GM21528 (cell line): ENCODE results near the gene WIPI1.

Experiments used
- ATAC-seq: cut with Tn5 transposase; IDR thresholded peaks from one replicate; pipeline ENCODE4 v1.9.1; 2021; ENCODE audit warnings: mild to moderate bottlenecking, moderate library complexity; ENCODE audit not compliant: unreplicated experiment, low FRiP score

The WIPI1 gene

GRCh38 chr17:68461589-68461988 is 4.3 kb upstream of the WIPI1 start:
- no peak for ATAC-seq

DNA sequence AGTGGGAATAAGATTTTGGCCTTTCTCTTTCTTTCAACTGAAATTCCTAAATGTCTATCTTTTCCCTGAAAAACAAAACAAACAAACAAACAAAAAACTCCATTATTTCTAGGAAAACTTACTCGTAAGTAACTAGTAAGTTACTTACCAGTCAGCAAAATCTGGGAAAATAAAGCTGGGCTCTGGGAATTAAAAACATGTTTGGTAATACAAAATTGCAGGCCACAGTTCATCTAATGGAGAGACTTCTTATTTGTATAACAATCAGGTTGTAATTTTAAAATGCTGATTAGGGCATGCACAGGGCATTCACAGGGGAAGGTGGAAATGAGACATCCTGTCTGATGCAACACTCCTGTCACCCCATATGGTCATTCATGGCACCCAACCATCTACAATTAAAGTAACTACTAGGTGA is 3.8 kb upstream of the WIPI1 start:
- no peak for ATAC-seq

- no peak for ATAC-seq
These were observed 3.4 kb upstream of the WIPI1 start for GRCh38 chr17:68460715-68461114.

- no peak for ATAC-seq
These were observed 2.9 kb upstream of the WIPI1 start for GRCh38 chr17:68460146-68460545.

DNA sequence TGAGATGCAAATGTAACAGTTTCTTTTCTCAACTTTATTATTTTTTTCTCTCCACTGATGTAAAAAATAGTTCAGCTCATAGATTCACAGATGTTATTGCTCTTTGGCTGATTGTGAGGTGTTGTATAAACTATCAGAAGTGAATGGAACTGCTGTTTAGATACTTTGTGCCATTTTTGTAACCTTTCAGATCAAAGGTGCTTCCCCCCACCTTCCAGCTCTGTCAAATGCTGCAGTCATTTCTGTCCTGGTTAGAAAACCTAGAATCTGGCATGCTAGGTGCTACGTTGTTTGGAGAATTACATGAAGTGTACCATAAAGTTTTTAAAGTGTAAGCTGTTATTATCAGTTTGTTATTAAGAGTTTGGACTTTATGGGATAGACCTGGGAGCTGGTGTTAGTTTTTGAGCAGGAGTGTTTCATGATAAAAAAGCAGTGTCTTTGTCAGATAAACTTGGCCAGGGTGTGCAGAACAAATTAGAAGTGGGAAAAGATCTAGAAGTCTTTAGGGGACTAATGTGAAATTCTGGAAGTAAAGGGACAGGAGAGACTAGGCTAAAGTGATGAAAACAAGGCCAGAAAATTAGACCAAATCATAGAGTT is 1.8 kb upstream of the WIPI1 start:
- ATAC-seq = no peak

GRCh38 chr17:68458260-68459036 is 1.2 kb upstream of the WIPI1 start:
- peak; percentile 3 for ATAC-seq

- ATAC-seq = peak; percentile 78
These were observed 403 bp upstream of the WIPI1 start for GRCh38 chr17:68457539-68458259.

GRCh38 chr17:68456339-68457167 is 743 bp downstream of the WIPI1 start:
- no peak for ATAC-seq

DNA sequence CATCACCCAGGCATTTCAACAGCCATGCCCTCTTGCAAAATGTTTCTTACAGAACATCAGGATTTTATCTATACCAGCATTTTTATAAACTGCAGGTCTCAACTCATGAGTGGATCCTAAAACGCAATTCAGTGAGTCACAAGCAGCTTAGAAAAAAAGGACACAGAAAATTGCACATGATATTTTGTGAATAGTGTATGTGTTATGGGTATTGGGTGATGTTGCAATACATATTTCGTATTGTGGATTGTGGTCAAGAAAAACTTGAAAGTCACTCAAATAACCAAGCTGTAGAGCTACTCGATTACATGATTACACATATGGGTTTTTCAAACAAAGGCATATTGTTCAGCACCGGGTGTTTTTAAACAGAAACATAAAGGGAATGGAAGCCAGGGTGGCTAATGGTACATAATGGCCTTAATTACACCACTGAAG is 1.4 kb downstream of the WIPI1 start:
- ATAC-seq = no peak

DNA sequence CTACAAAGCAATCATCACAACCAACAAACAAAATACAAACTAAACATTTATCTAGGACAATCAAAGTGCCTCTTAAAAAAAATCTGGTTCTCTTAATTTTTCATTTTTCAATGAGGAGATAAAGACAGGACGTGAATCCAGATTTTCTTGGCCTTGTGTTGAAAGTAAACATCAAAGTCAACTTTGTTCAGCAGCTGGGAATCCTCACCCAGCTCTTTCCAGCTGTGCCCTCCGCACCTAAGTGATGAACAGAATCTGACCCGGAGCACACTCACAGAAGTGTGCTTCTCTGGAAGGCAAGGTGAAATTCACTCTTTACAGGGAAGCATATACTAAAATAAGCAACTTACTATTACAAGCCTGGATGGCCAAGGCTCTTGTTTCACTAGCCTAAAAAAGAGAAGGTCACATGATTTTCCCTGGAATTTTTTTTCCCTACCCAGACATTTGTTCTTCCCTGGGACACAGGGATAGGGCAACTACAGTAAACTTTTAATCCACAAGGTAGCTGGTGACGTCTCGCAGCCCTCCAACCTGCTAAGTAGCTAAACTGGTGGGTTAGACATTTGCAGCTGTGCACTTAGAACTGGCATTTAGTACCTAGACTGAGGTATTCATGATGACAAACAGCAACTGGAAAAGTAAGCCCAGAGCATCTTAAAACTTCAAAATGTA is 3.2 kb downstream of the WIPI1 start:
- ATAC-seq = no peak

DNA sequence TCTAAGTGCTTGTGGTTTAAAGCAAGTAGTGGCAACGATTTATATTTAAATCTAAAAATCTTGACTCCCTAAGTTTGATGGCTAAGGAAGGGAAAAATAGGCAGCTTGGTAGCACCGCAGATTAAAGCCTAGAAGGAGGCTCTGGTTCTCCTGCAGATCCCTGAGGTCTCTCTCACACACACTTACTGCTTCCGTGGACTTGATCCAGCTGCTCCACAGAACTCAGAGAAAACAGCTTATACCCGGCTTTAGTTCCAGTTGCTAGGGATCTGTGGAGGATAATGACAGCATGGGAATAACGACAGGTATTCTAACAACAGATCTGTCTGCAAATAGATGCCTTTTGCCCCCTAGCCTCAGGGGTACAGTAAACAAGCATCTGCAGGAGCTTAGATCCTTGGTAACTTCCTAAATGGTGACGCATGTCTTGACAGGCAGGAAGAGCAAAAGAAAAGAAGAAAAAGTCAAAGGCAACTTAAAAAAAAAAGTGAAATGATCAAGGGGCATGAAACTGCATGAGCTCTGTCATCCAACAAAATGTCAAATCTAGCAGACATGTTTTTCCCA is 4.5 kb downstream of the WIPI1 start:
- no peak for ATAC-seq

DNA sequence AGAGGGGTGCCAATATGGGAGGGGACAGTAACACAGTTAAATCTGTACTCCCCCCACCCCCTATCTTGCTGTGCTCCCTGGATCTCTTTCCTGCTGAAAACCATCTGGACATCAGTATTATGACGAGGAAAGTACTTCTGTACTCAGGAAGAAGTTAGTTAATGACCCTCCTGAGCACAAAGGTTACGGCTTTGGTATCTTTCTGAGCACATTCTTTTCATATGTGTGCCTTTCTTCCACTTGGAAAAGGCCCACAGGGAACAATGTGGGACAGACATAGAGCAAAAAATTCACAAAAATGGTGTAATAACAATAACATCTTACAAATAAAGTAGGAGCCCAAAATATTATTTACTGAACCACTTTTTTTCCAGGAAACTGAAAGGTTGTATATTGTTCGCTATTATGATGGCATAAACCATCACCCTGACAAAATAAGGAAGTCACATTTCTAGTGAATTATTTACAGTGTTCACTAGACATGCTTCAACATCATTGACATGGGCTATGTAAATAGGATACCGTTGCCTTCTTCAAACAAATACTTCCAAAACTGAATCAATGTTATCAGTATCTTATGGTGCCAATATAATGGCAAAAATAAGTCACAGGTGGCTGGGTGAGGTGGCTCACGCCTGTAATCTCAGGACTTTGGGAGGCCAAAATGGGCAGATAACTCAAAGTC is 5.5 kb downstream of the WIPI1 start:
- no peak for ATAC-seq

GRCh38 chr17:68450801-68451200 is 6.5 kb downstream of the WIPI1 start:
- ATAC-seq = no peak

DNA sequence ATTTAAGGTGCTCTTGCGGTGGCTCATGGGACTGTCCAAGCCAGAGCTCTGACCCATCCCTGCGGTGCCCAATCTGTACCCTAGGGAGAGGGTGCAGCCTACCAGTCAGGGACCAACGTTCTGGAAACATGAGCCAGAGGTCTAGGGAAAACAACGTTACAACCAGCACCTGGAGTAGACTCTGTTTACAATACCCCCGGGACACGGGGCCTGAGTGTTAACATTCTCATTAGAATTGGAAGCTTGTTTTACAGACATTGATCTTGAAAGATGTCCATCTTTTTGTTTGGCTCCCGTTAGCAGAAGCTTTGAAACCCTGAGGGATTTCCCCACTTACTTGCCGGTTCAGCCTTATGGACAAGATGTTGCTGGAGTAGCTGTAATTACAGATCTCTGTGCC is 6.9 kb downstream of the WIPI1 start:
- no peak for ATAC-seq

- no peak for ATAC-seq
These were observed 8.1 kb downstream of the WIPI1 start for GRCh38 chr17:68449021-68449739.

- ATAC-seq = no peak
These were observed 10.7 kb downstream of the WIPI1 start for GRCh38 chr17:68446626-68447041.

GRCh38 chr17:68445671-68446070 is 11.6 kb downstream of the WIPI1 start:
- ATAC-seq = no peak

DNA sequence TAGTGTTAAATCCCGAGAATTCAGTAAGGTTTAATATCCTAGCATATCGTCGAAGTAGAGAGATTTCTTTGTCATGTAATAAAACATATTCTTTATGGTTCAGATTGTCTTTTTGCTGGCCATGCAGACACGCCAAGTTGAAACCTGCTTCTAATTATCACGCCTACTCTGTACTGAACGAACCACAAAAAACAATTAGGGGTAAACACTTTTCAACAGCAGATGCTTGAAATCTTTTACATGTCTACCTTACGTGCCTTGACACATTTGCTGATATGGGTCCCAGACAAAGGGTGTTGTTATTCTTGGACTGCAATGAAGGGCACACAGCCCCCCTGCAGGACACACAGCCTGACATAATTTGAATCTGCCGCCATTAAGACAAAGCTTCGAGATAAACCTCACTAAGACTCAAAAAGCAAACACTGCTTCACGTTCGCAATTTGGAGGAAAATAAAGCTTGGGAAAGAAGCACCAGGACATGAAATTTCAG is 13.3 kb downstream of the WIPI1 start:
- no peak for ATAC-seq
